GM12878 (cell line): ENCODE data around the gene SEC14L1.

Experiments used
- CEBPB ChIP-seq, 2 experiments: fragments of 150-350 bp in 1 of 2; IDR thresholded peaks; 2 replicates each; pipeline ENCODE4 v1.6.1; 2012 to 2014; ENCODE audit warnings: low read depth in 2 of 2, low read length in 2 of 2, borderline replicate concordance in 1 of 2, inconsistent platforms in 1 of 2
- CTCF ChIP-seq, 3 experiments: IDR thresholded peaks in 2 of 3; conservative IDR thresholded peaks in 1 of 3; 2 replicates each; pipeline ENCODE4 v1.5.1; 2011; ENCODE audit warnings: low read depth in 3 of 3, low read length in 3 of 3, mild to moderate bottlenecking in 3 of 3, control low read depth in 2 of 3, moderate library complexity in 2 of 3, inconsistent platforms in 1 of 3, mixed read lengths in 1 of 3; ENCODE audit not compliant: control insufficient read depth in 2 of 3, insufficient read depth in 1 of 3; ENCODE audit errors: extremely low read depth in 1 of 3
- EP300 ChIP-seq, 2 experiments: fragments of 150-350 bp in 1 of 2; IDR thresholded peaks; 2 replicates each; pipeline ENCODE4 v1.6.1; 2011 to 2012; ENCODE audit warnings: low read depth in 2 of 2, low read length in 2 of 2, borderline replicate concordance in 1 of 2, improper control_type of control experiment in 1 of 2, inconsistent platforms in 1 of 2; ENCODE audit not compliant: control insufficient read depth in 1 of 2
- ESRRA ChIP-seq: IDR thresholded peaks from 2 replicates; pipeline ENCODE4 v1.6.1; 2012; ENCODE audit warnings: mild to moderate bottlenecking, low read length, improper control_type of control experiment
- ETV6 ChIP-seq, 2 experiments: fragments of 450-650 bp in 1 of 2; IDR thresholded peaks in 1 of 2; conservative IDR thresholded peaks in 1 of 2; 2 replicates each; pipeline ENCODE4 v1.6.1; 2014; ENCODE audit warnings: antibody characterized with exemption in 1 of 2, borderline replicate concordance in 1 of 2, low read depth in 1 of 2, mild to moderate bottlenecking in 1 of 2, moderate library complexity in 1 of 2
- NRF1 ChIP-seq: conservative IDR thresholded peaks from 2 replicates; pipeline ENCODE4 v1.6.1; 2011; ENCODE audit warnings: mild to moderate bottlenecking, low read depth, low read length, improper control_type of control experiment
- PBX3 ChIP-seq: IDR thresholded peaks from 2 replicates; pipeline ENCODE4 v1.6.1; 2011; ENCODE audit warnings: mild to moderate bottlenecking, low read depth, low read length, moderate library complexity; ENCODE audit not compliant: insufficient replicate concordance
- POLR2A ChIP-seq: IDR thresholded peaks from 2 replicates; pipeline ENCODE4 v1.6.1; 2011; ENCODE audit warnings: low read depth, mild to moderate bottlenecking, low read length
- POLR2AphosphoS5 ChIP-seq: IDR thresholded peaks from 2 replicates; pipeline ENCODE4 v1.6.1; 2011; ENCODE audit warnings: mild to moderate bottlenecking, low read length, inconsistent platforms
- STAT3 ChIP-seq: IDR thresholded peaks from 2 replicates; pipeline ENCODE4 v1.6.1; 2011; ENCODE audit warnings: low read depth, low read length, improper control_type of control experiment
- YY1 ChIP-seq: IDR thresholded peaks from 2 replicates; pipeline ENCODE4 v1.6.1; 2011; ENCODE audit warnings: low read depth, mild to moderate bottlenecking, low read length

- no peak for TF ChIP-seq EP300 (IDR thresholded peaks at IDR 0.05; ENCODE audit: borderline replicate concordance in 1 of 2, control insufficient read depth in 1 of 2, low read depth in 2 of 2, low read length in 2 of 2)
- no peak for TF ChIP-seq PBX3
- TF ChIP-seq POLR2AphosphoS5, result no peak
- no peak for TF ChIP-seq CEBPB (IDR thresholded peaks at IDR 0.05; ENCODE audit: borderline replicate concordance in 1 of 2, low read depth in 2 of 2, low read length in 2 of 2)
- TF ChIP-seq POLR2A, result no peak
- no peak for TF ChIP-seq STAT3
- no peak for TF ChIP-seq NRF1
- TF ChIP-seq YY1, result peak; percentile 77
- TF ChIP-seq ETV6 (conservative IDR thresholded peaks at IDR 0.05 in 1 of 2, IDR thresholded peaks at IDR 0.05 in 1 of 2; ENCODE audit: borderline replicate concordance in 1 of 2, low read depth in 1 of 2), result peak in 1 of 2 experiments; percentile 76; a peak in 1 of 4 replicates
- no peak for TF ChIP-seq ESRRA
- TF ChIP-seq CTCF (IDR thresholded peaks at IDR 0.05 in 2 of 3, conservative IDR thresholded peaks at IDR 0.05 in 1 of 3; ENCODE audit: control insufficient read depth in 2 of 3, extremely low read depth in 1 of 3, insufficient read depth in 1 of 3, low read depth in 3 of 3, low read length in 3 of 3), result no peak
Measured at GRCh38 chr17:77189148-77189547, 48.4 kb downstream of the SEC14L1 start.
